ENCODE results near the gene FBXW12. TPM values are rescaled to one million over a fixed set of nuclear protein-coding genes. Genes with fewer than 3 reads are reported as not detected.
A peak's percentile ranks its signal among the peaks of the same experiment; 100 is the strongest.

Gene FBXW12
- total and polyA plus RNA-seq, 10 donors = 0.33 to 0.42 TPM; not detected in 8

DNA sequence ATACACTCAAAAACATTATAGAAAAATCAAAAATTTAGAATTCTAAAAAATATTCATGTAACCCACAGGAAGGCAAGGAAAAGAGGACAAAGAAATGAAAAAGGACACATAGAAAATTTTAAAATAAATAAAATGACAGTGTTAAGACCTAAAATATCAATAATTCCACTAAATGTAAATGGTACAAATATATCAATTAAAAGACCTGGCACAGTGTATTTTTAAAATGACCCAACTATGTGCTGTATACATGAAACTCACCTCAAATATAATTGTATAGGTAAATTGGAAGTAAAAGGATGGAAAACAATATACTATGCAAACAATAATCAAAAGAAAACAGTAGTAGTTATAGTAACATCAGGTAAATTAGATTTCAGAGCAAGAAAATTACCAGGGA is 10.1 kb upstream of the FBXW12 start:
- peaks cover 0 to under 1% (median 0%) of the 10 kb centered on the region in 6 donors for H3K4me1 ChIP-seq
- intact Hi-C loops (cut with DNase I; ENCODE audit: low total_unique reads) = no loop called here
- H3K27ac ChIP-seq = no peak overlapping the region
- no peak overlapping the region for H3K4me3 ChIP-seq
- H3K36me3 ChIP-seq = no peaks in the 10 kb centered on the region
- no peak for DNase-seq
- TF ChIP-seq CTCF (IDR thresholded peaks at IDR 0.05 in 8 of 11, conservative IDR thresholded peaks at IDR 0.05 in 3 of 11) = no peak
- TF ChIP-seq POLR2AphosphoS5 (IDR thresholded peaks at IDR 0.05) = no peak
- TF ChIP-seq POLR2A (IDR thresholded peaks at IDR 0.05) = no peak
- peaks cover 0 to 15% (median 0%) of the 10 kb centered on the region in 7 donors for H3K27me3 ChIP-seq (replicated peaks in 1 of 7)
- peaks cover 0 to 29% (median 20%) of the 10 kb centered on the region in 8 donors for H3K9me3 ChIP-seq

GRCh38 chr3:48364840-48365239 is 7.2 kb upstream of the FBXW12 start:
- Histone ChIP-seq H3K4me3 (no peak overlapping the region), H3K4me1 (peaks cover 0 to 6% (median 0%) of the 10 kb centered on the region in 6 donors), H3K36me3 (no peaks in the 10 kb centered on the region), H3K27ac (no peak overlapping the region), H3K27me3 (replicated peaks in 1 of 7) (no peaks in the 10 kb centered on the region), H3K9me3 (peaks cover 0 to 19% (median 16%) of the 10 kb centered on the region in 8 donors)
- intact Hi-C loops (cut with DNase I; ENCODE audit: low total_unique reads) = no loop called here
- TF ChIP-seq CTCF (IDR thresholded peaks at IDR 0.05 in 8 of 11, conservative IDR thresholded peaks at IDR 0.05 in 3 of 11) (no peak), POLR2AphosphoS5 (IDR thresholded peaks at IDR 0.05) (no peak), POLR2A (IDR thresholded peaks at IDR 0.05) (no peak)
- no peak for DNase-seq
- 57 to 80% (median 72%) methylated on average over 1 of the region's 1 CpG for WGBS, 5 donors

DNA sequence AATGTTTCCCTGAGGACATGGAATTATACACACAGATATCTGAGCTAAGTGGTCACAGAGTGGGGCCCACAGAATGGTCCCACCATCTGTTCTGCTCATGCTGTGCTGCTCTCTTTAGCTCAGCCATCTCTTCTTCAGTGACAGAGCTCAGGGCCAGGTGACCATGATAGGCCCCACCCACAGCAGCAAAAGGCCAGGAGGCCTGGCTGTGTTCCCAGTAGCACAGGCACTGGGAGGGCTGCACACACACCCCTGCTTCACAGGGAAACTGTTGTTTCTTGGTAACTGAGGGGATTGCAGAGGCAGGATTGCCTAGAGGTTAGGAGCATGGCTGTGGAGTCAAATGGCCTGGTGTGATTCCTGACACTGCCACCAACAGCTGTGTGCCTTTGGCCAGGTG is 4.8 kb upstream of the FBXW12 start:
- Histone ChIP-seq H3K4me3 (no peak overlapping the region), H3K9me3 (peaks cover 0 to 5% (median 3%) of the 10 kb centered on the region in 8 donors), H3K4me1 (peaks cover 0 to 18% (median 3%) of the 10 kb centered on the region in 6 donors), H3K27ac (peak overlapping the region in 2 of 8 donors; percentile 65 to 66), H3K36me3 (no peaks in the 10 kb centered on the region), H3K27me3 (replicated peaks in 1 of 7) (no peaks in the 10 kb centered on the region)
- no peak for DNase-seq
- no peak for TF ChIP-seq CTCF (IDR thresholded peaks at IDR 0.05 in 8 of 11, conservative IDR thresholded peaks at IDR 0.05 in 3 of 11)
- TF ChIP-seq POLR2A (IDR thresholded peaks at IDR 0.05) = no peak
- TF ChIP-seq POLR2AphosphoS5 (IDR thresholded peaks at IDR 0.05) = peak in 1 of 3 donors; percentile 18
- intact Hi-C loops (cut with DNase I; ENCODE audit: low total_unique reads) = no loop called here

- Histone ChIP-seq H3K27me3 (replicated peaks in 1 of 7) (no peaks in the 10 kb centered on the region), H3K36me3 (no peaks in the 10 kb centered on the region), H3K9me3 (no peaks in the 10 kb centered on the region), H3K4me3 (no peak overlapping the region), H3K27ac (peak overlapping the region in 1 of 8 donors; percentile 52), H3K4me1 (peaks cover 0 to 25% (median 9%) of the 10 kb centered on the region in 6 donors)
- intact Hi-C loops (cut with DNase I; ENCODE audit: low total_unique reads) = no loop called here
- no peak for TF ChIP-seq POLR2AphosphoS5 (IDR thresholded peaks at IDR 0.05)
- no peak for TF ChIP-seq POLR2A (IDR thresholded peaks at IDR 0.05)
- WGBS, 5 donors = 71 to 85% (median 77%) methylated on average over 7 of the region's 7 CpGs
- no peak for DNase-seq
These were observed 2.2 kb upstream of the FBXW12 start for GRCh38 chr3:48369693-48370332.
